K562 (cell line): Measurements from ENCODE around the gene WDR64. TPM values are rescaled to one million over a fixed set of nuclear protein-coding genes. Genes with fewer than 3 reads are reported as not detected.

Experiments
- ATAC-seq: fragments of 200-7000 bp; cut with Tn5 transposase; 3 replicates; pipeline ENCODE4 v1.9.1; 2020; ENCODE audit warnings: moderate library complexity
- BruUV-seq: library from RNA; stranded (reverse); fragments of 400-500 nt; replicated peaks from 2 replicates; lab custom pipeline; 2021; lab: Mats Ljungman, UMichigan
- CTCF ChIA-PET: fragments of 300-600 bp; formaldehyde crosslinking; extraction: SDS; loops from one replicate; lab custom pipeline; 2021; ENCODE audit warnings: low intra/inter-chr PET ratio; lab: Yijun Ruan, JAX
- POLR2A ChIA-PET: fragments of 300-600, 350-650 bp; sonication (Branson Sonifier 250); formaldehyde crosslinking; extraction: SDS; loops from one replicate; lab custom pipeline; 2021; ENCODE audit warnings: antibody characterized with exemption, inconsistent platforms; lab: Yijun Ruan, JAX
- DNase-seq, 4 experiments: peaks; one replicate each; pipeline versions ENCODE4 v3.0.0 to v3.0.0-alpha.2; 2011 to 2018; ENCODE audit warnings: low spot score in 3 of 4, mixed read lengths in 3 of 4; ENCODE audit errors: extremely low read depth in 1 of 4
- FAIRE-seq: peaks from 2 replicates; lab custom pipeline; 2011; peaks lifted over from hg19 to GRCh38; lab: Jason Lieb, UNC
- H2AFZ ChIP-seq: 2 replicates; pipeline ENCODE4 v1.6.0; 2011; ENCODE audit warnings: low read depth, low read length, control low read depth, inconsistent platforms
- H3K27ac ChIP-seq: fragments of 200-600 bp; 3 replicates; pipeline ENCODE4 v1.8.0; 2011; ENCODE audit warnings: low read depth, mild to moderate bottlenecking, control low read depth, inconsistent platforms, low read length, moderate library complexity, mixed read lengths; ENCODE audit errors: extremely low read depth
- H3K27me3 ChIP-seq, 2 experiments: fragments of 300-600 bp in 1 of 2; 2 replicates in 1 of 2; 3 replicates in 1 of 2; pipeline versions ENCODE4 v1.6.0 to v1.8.0; 2011; ENCODE audit warnings: inconsistent platforms in 2 of 2, low read length in 2 of 2, mild to moderate bottlenecking in 1 of 2, mixed read lengths in 1 of 2, moderate library complexity in 1 of 2; ENCODE audit not compliant: control insufficient read depth in 2 of 2, insufficient read depth in 2 of 2
- H3K36me3 ChIP-seq: fragments of 300-600 bp; 3 replicates; pipeline ENCODE4 v1.8.0; 2011; ENCODE audit warnings: mild to moderate bottlenecking, low read length, inconsistent platforms; ENCODE audit not compliant: control insufficient read depth, insufficient read depth
- H3K4me1 ChIP-seq, 2 experiments: fragments of 200-600 bp in 1 of 2; replicated peaks in 1 of 2; 2 replicates in 1 of 2; 3 replicates in 1 of 2; pipeline versions ENCODE4 v1.5.1 to v1.8.0; 2011; ENCODE audit warnings: inconsistent platforms in 2 of 2, low read length in 2 of 2, mild to moderate bottlenecking in 1 of 2, mixed read lengths in 1 of 2, moderate library complexity in 1 of 2; ENCODE audit not compliant: control insufficient read depth in 2 of 2, insufficient read depth in 2 of 2
- H3K4me2 ChIP-seq: 2 replicates; pipeline ENCODE4 v1.6.1; 2011; ENCODE audit warnings: low read length, control low read depth, inconsistent platforms, mixed read lengths; ENCODE audit not compliant: insufficient read depth
- H3K4me3 ChIP-seq: fragments of 200-600 bp; sonication (generic), shearing (Covaris generic); 2 replicates; pipeline ENCODE4 v1.5.1; 2016; ENCODE audit warnings: control low read depth, inconsistent platforms
- H3K79me2 ChIP-seq: fragments of 200-600 bp; 3 replicates; pipeline ENCODE4 v1.8.0; 2011; ENCODE audit warnings: low read length, inconsistent platforms; ENCODE audit not compliant: control insufficient read depth, insufficient read depth
- H3K9ac ChIP-seq, 2 experiments: 2 replicates each; pipeline versions ENCODE4 v1.6.0 to v1.6.1; 2011; ENCODE audit warnings: low read depth in 2 of 2, low read length in 2 of 2, control low read depth in 1 of 2, inconsistent platforms in 1 of 2, mild to moderate bottlenecking in 1 of 2, mixed read lengths in 1 of 2; ENCODE audit not compliant: insufficient read depth in 1 of 2
- H3K9me1 ChIP-seq: one replicate; pipeline ENCODE4 v1.6.0; 2011; ENCODE audit warnings: inconsistent platforms, mild to moderate bottlenecking, low read length, moderate library complexity; ENCODE audit not compliant: control insufficient read depth, insufficient read depth
- H3K9me3 ChIP-seq: replicated peaks from 2 replicates; pipeline ENCODE4 v1.5.1; 2011; ENCODE audit warnings: low read depth, low read length, inconsistent platforms; ENCODE audit not compliant: control insufficient read depth, insufficient read depth
- H4K20me1 ChIP-seq: replicated peaks from 2 replicates; pipeline ENCODE4 v1.6.1; 2011; ENCODE audit warnings: low read length, inconsistent platforms, mixed read lengths; ENCODE audit not compliant: control insufficient read depth, insufficient read depth
- CHD1 ChIP-seq: fragments of 200-600 bp; sonication (generic); IDR thresholded peaks from one replicate; pipeline ENCODE4 v1.6.1; 2012; ENCODE audit warnings: mild to moderate bottlenecking, moderate library complexity, low read length, inconsistent platforms
- COPS2 ChIP-seq: fragments of 450-650 bp; conservative IDR thresholded peaks from 2 replicates; pipeline ENCODE4 v1.6.1; 2016; ENCODE audit warnings: mild to moderate bottlenecking, moderate library complexity
- CTBP1 ChIP-seq: fragments of 450-650 bp; IDR thresholded peaks from 2 replicates; pipeline ENCODE4 v1.6.1; 2016; ENCODE audit warnings: borderline replicate concordance
- RFX1 ChIP-seq: fragments of 450-650 bp; IDR thresholded peaks from 2 replicates; pipeline ENCODE4 v1.6.1; 2016; ENCODE audit warnings: mild to moderate bottlenecking, moderate library complexity
- SIN3A ChIP-seq, 2 experiments: fragments of 150-350 bp in 1 of 2; IDR thresholded peaks; 2 replicates each; pipeline ENCODE4 v1.6.1; 2011 to 2016; ENCODE audit warnings: borderline replicate concordance in 2 of 2, low read depth in 2 of 2, low read length in 2 of 2, mild to moderate bottlenecking in 2 of 2, moderate library complexity in 2 of 2; ENCODE audit not compliant: control insufficient read depth in 1 of 2
- SMARCB1 ChIP-seq: IDR thresholded peaks from 2 replicates; pipeline ENCODE4 v1.6.1; 2011; ENCODE audit warnings: improper control_type of control experiment, low read depth; ENCODE audit not compliant: insufficient read length
- STAG1 ChIP-seq: sonication (generic); formaldehyde crosslinking; IDR thresholded peaks from 2 replicates; pipeline ENCODE4 v1.5.0; 2020; ENCODE audit warnings: missing genetic modification reagents, borderline replicate concordance
- USF1 ChIP-seq: sonication (generic); formaldehyde crosslinking; IDR thresholded peaks from 2 replicates; pipeline ENCODE4 v1.9.0; 2022; ENCODE audit warnings: mild to moderate bottlenecking, missing genetic modification reagents
- ZBTB17 ChIP-seq: fragments of 450-650 bp; formaldehyde crosslinking; IDR thresholded peaks from 2 replicates; pipeline ENCODE4 v1.4.0; 2020; ENCODE audit warnings: mild to moderate bottlenecking
- WGBS: fragments of 100-300 bp; shearing (Covaris generic); methylation state at CpG from one replicate; pipeline ENCODE4 v1.1.6; 2016; ENCODE audit warnings: low coverage, mixed read lengths; ENCODE audit not compliant: insufficient coverage; ENCODE audit errors: missing lambda C conversion rate; 5-methylcytosine and 5-hydroxymethylcytosine counted together
- in situ Hi-C: fragments of 300-500 bp; cut with MboI; formaldehyde crosslinking; loops from 4 replicates; pipeline ENCODE4 v1.15.0; 2018; ENCODE audit warnings: inconsistent platforms, mixed read lengths
- intact Hi-C: fragments of 100-400 bp; cut with micrococcal nuclease; formaldehyde crosslinking; loops from 2 replicates; pipeline ENCODE4 v1.14.2; 2022
- polyA plus RNA-seq, 8 experiments: library from polyadenylated mRNA; depleted of rRNA in 4 of 8; stranded (reverse) in 5 of 8; unstranded in 3 of 8; fragments of >200 nt; fragmentation: Nextera tagmentation in 2 of 8; fragmentation: Illumina TruSeq in 1 of 8; extraction: Ambion mirVana in 2 of 8; extraction: Trizol in 1 of 8; gene quantifications; 2 replicates each; pipeline versions ENCODE4 v1.2.1 to v1.2.3, GENCODE V29; 2011 to 2014; ENCODE audit warnings: inconsistent platforms in 1 of 8, missing spikeins in 1 of 8
- total RNA-seq, 7 experiments: library from RNA; depleted of rRNA in 6 of 7; stranded (reverse); fragments of >200 nt in 6 of 7; fragmentation: Illumina TruSeq in 2 of 7; extraction: Trizol in 2 of 7; gene quantifications; 2 replicates each; pipeline versions ENCODE4 v1.2.1 to v1.2.3, GENCODE V29; 2011 to 2021; ENCODE audit warnings: low replicate concordance in 1 of 7
- TF ChIP-seq, protein P1 (sequence below), 2 experiments: fragments of 450-650 bp; IDR thresholded peaks; 2 replicates each; pipeline ENCODE4 v1.6.1; 2018; ENCODE audit warnings: mild to moderate bottlenecking in 2 of 2, low read depth in 1 of 2; ENCODE audit not compliant: partially characterized antibody in 2 of 2
- TF ChIP-seq, protein P2 (sequence below), 2 experiments: IDR thresholded peaks; 2 replicates each; pipeline ENCODE4 v1.6.1; 2012; ENCODE audit warnings: improper control_type of control experiment in 2 of 2, low read depth in 2 of 2, low read length in 2 of 2, borderline replicate concordance in 1 of 2
- TF ChIP-seq, protein P3 (sequence below): fragments of 150-350 bp; conservative IDR thresholded peaks from 2 replicates; pipeline ENCODE4 v1.6.1; 2014; ENCODE audit warnings: low read length

The WDR64 gene
- total and polyA plus RNA-seq, 9 of the 15 experiments (the other 6 are each of a cell fraction or from before 2014, with no cell fraction given): 0.06 to 0.29 (median 0.19) TPM; not detected in 5

DNA sequence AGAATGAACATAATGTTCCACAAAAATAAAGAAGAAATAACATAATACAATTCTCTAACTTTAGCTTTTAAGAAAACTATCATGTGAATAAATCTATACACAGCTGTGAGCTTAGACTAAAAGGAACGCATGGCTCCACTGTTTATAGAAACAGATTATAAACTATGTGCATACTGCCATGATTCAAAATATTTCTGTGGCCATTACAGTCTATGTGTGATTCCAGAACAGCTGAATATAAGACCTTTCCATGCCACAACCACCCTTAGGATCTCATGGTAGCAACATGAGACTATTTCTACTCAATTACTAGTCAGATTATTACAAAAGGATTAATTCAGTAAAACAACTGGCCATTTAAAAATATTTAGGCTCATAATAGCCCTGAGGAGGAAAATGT is 15.8 kb upstream of the WDR64 start:
- no TSS peak for BruUV-seq
- Histone ChIP-seq H3K4me3 (no peak overlapping the region), H4K20me1 (peaks cover 3% of the 10 kb centered on the region; the same call in 1 of the 2 replicates), H3K4me2 (no peak overlapping the region), H3K9me1 (no peaks in the 10 kb centered on the region), H2AFZ (no peak overlapping the region), H3K27ac (no peak overlapping the region), H3K9ac (no peak overlapping the region), H3K9me3 (peaks cover 8% of the 10 kb centered on the region), H3K4me1 (peaks cover 7 to 9% of the 10 kb centered on the region in 2 experiments), H3K27me3 (no peaks in the 10 kb centered on the region), H3K79me2 (peaks cover 80% of the 10 kb centered on the region), H3K36me3 (peaks cover 65% of the 10 kb centered on the region)
- no peak for ATAC-seq
- CTCF ChIA-PET: no interaction called here
- POLR2A ChIA-PET: interaction anchor here (0.7 kb wide), 1 partner anchor 343 kb away, joined by 3 read pairs; no protein-coding TSS in a partner anchor
- intact Hi-C loops: loop anchor here (5.0 kb wide), 1 partner anchor 81 kb away; no protein-coding TSS in a partner anchor
- no peak for FAIRE-seq
- in situ Hi-C loops: no loop called here
- 89% methylated on average over 1 of the region's 1 CpG for WGBS
- no peak for DNase-seq
- TF ChIP-seq ZBTB17 (CRISPR knock-in tag) (no peak), COPS2 (no peak), CTBP1 (no peak), SMARCB1 (no peak), CHD1 (no peak), STAG1 (no peak), RFX1 (no peak), USF1 (CRISPR knock-in tag) (no peak), SIN3A (IDR thresholded peaks at IDR 0.05; ENCODE audit: borderline replicate concordance in 2 of 2, control insufficient read depth in 1 of 2, low read depth in 2 of 2, low read length in 2 of 2) (no peak)
- TF ChIP-seq, protein P1, sequence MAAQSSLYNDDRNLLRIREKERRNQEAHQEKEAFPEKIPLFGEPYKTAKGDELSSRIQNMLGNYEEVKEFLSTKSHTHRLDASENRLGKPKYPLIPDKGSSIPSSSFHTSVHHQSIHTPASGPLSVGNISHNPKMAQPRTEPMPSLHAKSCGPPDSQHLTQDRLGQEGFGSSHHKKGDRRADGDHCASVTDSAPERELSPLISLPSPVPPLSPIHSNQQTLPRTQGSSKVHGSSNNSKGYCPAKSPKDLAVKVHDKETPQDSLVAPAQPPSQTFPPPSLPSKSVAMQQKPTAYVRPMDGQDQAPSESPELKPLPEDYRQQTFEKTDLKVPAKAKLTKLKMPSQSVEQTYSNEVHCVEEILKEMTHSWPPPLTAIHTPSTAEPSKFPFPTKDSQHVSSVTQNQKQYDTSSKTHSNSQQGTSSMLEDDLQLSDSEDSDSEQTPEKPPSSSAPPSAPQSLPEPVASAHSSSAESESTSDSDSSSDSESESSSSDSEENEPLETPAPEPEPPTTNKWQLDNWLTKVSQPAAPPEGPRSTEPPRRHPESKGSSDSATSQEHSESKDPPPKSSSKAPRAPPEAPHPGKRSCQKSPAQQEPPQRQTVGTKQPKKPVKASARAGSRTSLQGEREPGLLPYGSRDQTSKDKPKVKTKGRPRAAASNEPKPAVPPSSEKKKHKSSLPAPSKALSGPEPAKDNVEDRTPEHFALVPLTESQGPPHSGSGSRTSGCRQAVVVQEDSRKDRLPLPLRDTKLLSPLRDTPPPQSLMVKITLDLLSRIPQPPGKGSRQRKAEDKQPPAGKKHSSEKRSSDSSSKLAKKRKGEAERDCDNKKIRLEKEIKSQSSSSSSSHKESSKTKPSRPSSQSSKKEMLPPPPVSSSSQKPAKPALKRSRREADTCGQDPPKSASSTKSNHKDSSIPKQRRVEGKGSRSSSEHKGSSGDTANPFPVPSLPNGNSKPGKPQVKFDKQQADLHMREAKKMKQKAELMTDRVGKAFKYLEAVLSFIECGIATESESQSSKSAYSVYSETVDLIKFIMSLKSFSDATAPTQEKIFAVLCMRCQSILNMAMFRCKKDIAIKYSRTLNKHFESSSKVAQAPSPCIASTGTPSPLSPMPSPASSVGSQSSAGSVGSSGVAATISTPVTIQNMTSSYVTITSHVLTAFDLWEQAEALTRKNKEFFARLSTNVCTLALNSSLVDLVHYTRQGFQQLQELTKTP (IDR thresholded peaks at IDR 0.05; ENCODE audit: low read depth in 1 of 2, partially characterized antibody in 2 of 2): no peak
- TF ChIP-seq, protein P2, sequence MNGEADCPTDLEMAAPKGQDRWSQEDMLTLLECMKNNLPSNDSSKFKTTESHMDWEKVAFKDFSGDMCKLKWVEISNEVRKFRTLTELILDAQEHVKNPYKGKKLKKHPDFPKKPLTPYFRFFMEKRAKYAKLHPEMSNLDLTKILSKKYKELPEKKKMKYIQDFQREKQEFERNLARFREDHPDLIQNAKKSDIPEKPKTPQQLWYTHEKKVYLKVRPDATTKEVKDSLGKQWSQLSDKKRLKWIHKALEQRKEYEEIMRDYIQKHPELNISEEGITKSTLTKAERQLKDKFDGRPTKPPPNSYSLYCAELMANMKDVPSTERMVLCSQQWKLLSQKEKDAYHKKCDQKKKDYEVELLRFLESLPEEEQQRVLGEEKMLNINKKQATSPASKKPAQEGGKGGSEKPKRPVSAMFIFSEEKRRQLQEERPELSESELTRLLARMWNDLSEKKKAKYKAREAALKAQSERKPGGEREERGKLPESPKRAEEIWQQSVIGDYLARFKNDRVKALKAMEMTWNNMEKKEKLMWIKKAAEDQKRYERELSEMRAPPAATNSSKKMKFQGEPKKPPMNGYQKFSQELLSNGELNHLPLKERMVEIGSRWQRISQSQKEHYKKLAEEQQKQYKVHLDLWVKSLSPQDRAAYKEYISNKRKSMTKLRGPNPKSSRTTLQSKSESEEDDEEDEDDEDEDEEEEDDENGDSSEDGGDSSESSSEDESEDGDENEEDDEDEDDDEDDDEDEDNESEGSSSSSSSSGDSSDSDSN (IDR thresholded peaks at IDR 0.05; ENCODE audit: borderline replicate concordance in 1 of 2, low read depth in 2 of 2, low read length in 2 of 2): no peak
- TF ChIP-seq, protein P3, sequence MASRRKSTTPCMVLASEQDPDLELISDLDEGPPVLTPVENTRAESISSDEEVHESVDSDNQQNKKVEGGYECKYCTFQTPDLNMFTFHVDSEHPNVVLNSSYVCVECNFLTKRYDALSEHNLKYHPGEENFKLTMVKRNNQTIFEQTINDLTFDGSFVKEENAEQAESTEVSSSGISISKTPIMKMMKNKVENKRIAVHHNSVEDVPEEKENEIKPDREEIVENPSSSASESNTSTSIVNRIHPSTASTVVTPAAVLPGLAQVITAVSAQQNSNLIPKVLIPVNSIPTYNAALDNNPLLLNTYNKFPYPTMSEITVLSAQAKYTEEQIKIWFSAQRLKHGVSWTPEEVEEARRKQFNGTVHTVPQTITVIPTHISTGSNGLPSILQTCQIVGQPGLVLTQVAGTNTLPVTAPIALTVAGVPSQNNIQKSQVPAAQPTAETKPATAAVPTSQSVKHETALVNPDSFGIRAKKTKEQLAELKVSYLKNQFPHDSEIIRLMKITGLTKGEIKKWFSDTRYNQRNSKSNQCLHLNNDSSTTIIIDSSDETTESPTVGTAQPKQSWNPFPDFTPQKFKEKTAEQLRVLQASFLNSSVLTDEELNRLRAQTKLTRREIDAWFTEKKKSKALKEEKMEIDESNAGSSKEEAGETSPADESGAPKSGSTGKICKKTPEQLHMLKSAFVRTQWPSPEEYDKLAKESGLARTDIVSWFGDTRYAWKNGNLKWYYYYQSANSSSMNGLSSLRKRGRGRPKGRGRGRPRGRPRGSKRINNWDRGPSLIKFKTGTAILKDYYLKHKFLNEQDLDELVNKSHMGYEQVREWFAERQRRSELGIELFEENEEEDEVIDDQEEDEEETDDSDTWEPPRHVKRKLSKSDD: no peak
